ENCODE measurements around the gene GAPT.

- TF ChIP-seq CTCF (IDR thresholded peaks at IDR 0.05): peak; percentile 43
- no peak for TF ChIP-seq TAF1 (IDR thresholded peaks at IDR 0.05; ENCODE audit: borderline replicate concordance, low read depth, low read length)
- no peak for TF ChIP-seq SIN3A (IDR thresholded peaks at IDR 0.05; ENCODE audit: borderline replicate concordance, low read depth, low read length)
Observed at GRCh38 chr5:58477760-58478376, 13.4 kb upstream of the GAPT start.

Data from SK-N-SH (cell line).